ENCODE measurements around the gene CA7.

DNA sequence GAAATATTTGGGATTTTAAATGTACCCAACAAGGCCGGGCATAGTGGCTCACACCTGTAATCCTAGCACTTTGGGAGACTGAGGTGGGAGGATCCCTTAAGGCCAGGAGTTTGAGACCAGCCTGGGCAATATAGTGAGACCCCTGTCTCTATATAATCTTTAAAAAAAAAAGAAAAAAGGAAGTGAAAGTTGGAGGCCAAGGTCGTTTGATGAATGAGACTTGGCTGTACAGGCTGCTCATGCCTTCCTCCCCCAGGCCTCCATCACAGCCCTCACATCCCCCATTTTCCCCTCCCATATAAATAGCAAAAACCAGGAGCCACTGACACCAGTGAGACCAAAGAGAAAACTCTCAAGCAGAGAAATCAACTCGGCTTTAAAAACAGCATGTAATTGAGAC lies 3.3 kb upstream of the CA7 start:
- TF ChIP-seq CTCF (IDR thresholded peaks at IDR 0.05 in 4 of 5, conservative IDR thresholded peaks at IDR 0.05 in 1 of 5) (no peak), POLR2A (IDR thresholded peaks at IDR 0.05) (no peak)

All from gastrocnemius medialis (tissue), 4 donors.